ENCODE measurements around the gene SPEM3.

DNA sequence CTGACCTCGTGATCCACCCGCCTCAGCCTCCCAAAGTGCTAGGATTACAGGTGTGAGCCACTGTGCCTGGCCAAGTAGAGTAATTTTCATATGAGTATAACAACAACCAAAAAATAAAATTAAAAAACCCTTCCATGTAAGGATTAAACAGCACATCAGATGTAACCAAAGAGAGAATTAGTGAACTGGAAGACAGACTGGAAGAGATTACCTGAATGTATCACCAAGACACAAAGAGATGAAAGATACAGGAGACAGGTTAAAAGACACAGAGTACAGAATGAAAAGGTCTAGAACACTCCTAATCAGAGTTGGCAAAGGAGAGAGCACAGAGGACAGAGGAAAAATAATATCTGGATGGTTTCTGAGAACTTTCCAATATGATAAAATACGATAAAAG, 49.5 kb upstream of the SPEM3 start:
- TF ChIP-seq CTCF (IDR thresholded peaks at IDR 0.05 in 4 of 5, conservative IDR thresholded peaks at IDR 0.05 in 1 of 5) (no peak), POLR2A (IDR thresholded peaks at IDR 0.05) (no peak)

Measured in gastrocnemius medialis (tissue), 4 donors.